Liver (tissue), 9 donors: ENCODE data around the gene FETUB. TPM values are rescaled to one million over a fixed set of nuclear protein-coding genes. Genes with fewer than 3 reads are reported as not detected.

Source experiments
- DNase-seq: peaks from one replicate; pipeline ENCODE4 v3.0.0-alpha.2; 2017; ENCODE audit warnings: low spot score
- H3K27ac ChIP-seq, 2 donors: one replicate each; pipeline ENCODE4 v1.7.0; 2013; ENCODE audit warnings: inconsistent platforms in 2 of 2, low read length in 2 of 2, control low read depth in 1 of 2, low read depth in 1 of 2, mild to moderate bottlenecking in 1 of 2
- H3K27me3 ChIP-seq, 4 donors: one replicate each; pipeline versions ENCODE4 v1.6.1 to v1.7.0; 2013; ENCODE audit warnings: low read length in 3 of 4, inconsistent platforms in 1 of 4, mild to moderate bottlenecking in 1 of 4, moderate library complexity in 1 of 4; ENCODE audit not compliant: control insufficient read depth in 4 of 4, insufficient read depth in 4 of 4
- H3K36me3 ChIP-seq, 4 donors: one replicate each; pipeline versions ENCODE4 v1.6.1 to v1.7.0; 2013; ENCODE audit warnings: low read length in 3 of 4, mild to moderate bottlenecking in 3 of 4, low read depth in 1 of 4, moderate library complexity in 1 of 4; ENCODE audit not compliant: control insufficient read depth in 4 of 4, insufficient read depth in 3 of 4
- H3K4me1 ChIP-seq, 4 donors: one replicate each; pipeline versions ENCODE4 v1.6.1 to v1.7.0; 2013; ENCODE audit warnings: low read length in 3 of 4, mild to moderate bottlenecking in 3 of 4, moderate library complexity in 1 of 4; ENCODE audit not compliant: control insufficient read depth in 4 of 4, insufficient read depth in 4 of 4
- H3K4me3 ChIP-seq, 3 donors: one replicate each; pipeline versions ENCODE4 v1.6.1 to v1.7.0; 2013; ENCODE audit warnings: low read length in 3 of 3, control low read depth in 1 of 3, low read depth in 1 of 3, mild to moderate bottlenecking in 1 of 3
- H3K9ac ChIP-seq, 2 donors: one replicate each; pipeline ENCODE4 v1.7.0; 2013; ENCODE audit warnings: low read length in 2 of 2, mild to moderate bottlenecking in 2 of 2, moderate library complexity in 2 of 2, control low read depth in 1 of 2, low read depth in 1 of 2
- H3K9me3 ChIP-seq, 4 donors: one replicate each; pipeline versions ENCODE4 v1.6.1 to v1.7.0; 2013; ENCODE audit warnings: low read length in 3 of 4; ENCODE audit not compliant: control insufficient read depth in 4 of 4
- ATF3 ChIP-seq: IDR thresholded peaks from 2 replicates; pipeline ENCODE4 v1.6.1; 2016; ENCODE audit warnings: antibody characterized with exemption
- CTCF ChIP-seq: fragments of 150-350 bp; IDR thresholded peaks from 2 replicates; pipeline ENCODE4 v1.5.1; 2017; ENCODE audit warnings: improper control_type of control experiment, low read depth, low read length; ENCODE audit not compliant: missing input control
- EGR1 ChIP-seq, 2 donors: IDR thresholded peaks; 2 replicates each; pipeline ENCODE4 v1.6.1; 2016 to 2018; ENCODE audit warnings: antibody characterized with exemption in 2 of 2, low read depth in 2 of 2
- FOXA1 ChIP-seq: IDR thresholded peaks from 2 replicates; pipeline ENCODE4 v1.6.1; 2016; ENCODE audit warnings: antibody characterized with exemption
- FOXA2 ChIP-seq: IDR thresholded peaks from 2 replicates; pipeline ENCODE4 v1.6.1; 2016; ENCODE audit warnings: antibody characterized with exemption
- GABPA ChIP-seq, 2 donors: IDR thresholded peaks in 1 of 2; conservative IDR thresholded peaks in 1 of 2; 2 replicates each; pipeline ENCODE4 v1.6.1; 2016; ENCODE audit warnings: antibody characterized with exemption in 2 of 2, mild to moderate bottlenecking in 1 of 2, moderate library complexity in 1 of 2
- HNF4A ChIP-seq, 2 donors: conservative IDR thresholded peaks; 2 replicates each; pipeline ENCODE4 v1.6.1; 2016; ENCODE audit warnings: antibody characterized with exemption in 2 of 2, mild to moderate bottlenecking in 2 of 2
- HNF4G ChIP-seq: IDR thresholded peaks from 2 replicates; pipeline ENCODE4 v1.6.1; 2016; ENCODE audit warnings: antibody characterized with exemption
- JUND ChIP-seq, 2 donors: IDR thresholded peaks; 2 replicates each; pipeline ENCODE4 v1.6.1; 2016; ENCODE audit warnings: antibody characterized with exemption in 2 of 2
- MAX ChIP-seq: IDR thresholded peaks from 2 replicates; pipeline ENCODE4 v1.6.1; 2016; ENCODE audit warnings: antibody characterized with exemption
- NR2F2 ChIP-seq: IDR thresholded peaks from 2 replicates; pipeline ENCODE4 v1.6.1; 2016; ENCODE audit warnings: antibody characterized with exemption
- RAD21 ChIP-seq, 2 donors: IDR thresholded peaks; 2 replicates each; pipeline ENCODE4 v1.6.1; 2016; ENCODE audit warnings: antibody characterized with exemption in 2 of 2, mild to moderate bottlenecking in 2 of 2
- RXRA ChIP-seq, 2 donors: IDR thresholded peaks; 2 replicates each; pipeline ENCODE4 v1.6.1; 2017 to 2018; ENCODE audit warnings: antibody characterized with exemption in 2 of 2, mild to moderate bottlenecking in 1 of 2
- SP1 ChIP-seq: IDR thresholded peaks from 2 replicates; pipeline ENCODE4 v1.6.1; 2018; ENCODE audit warnings: antibody characterized with exemption, mild to moderate bottlenecking
- TAF1 ChIP-seq: conservative IDR thresholded peaks from 2 replicates; pipeline ENCODE4 v1.6.1; 2016; ENCODE audit warnings: antibody characterized with exemption, mild to moderate bottlenecking
- YY1 ChIP-seq: IDR thresholded peaks from 2 replicates; pipeline ENCODE4 v1.6.1; 2016; ENCODE audit warnings: antibody characterized with exemption, mild to moderate bottlenecking
- ZBTB33 ChIP-seq: IDR thresholded peaks from 2 replicates; pipeline ENCODE4 v1.6.1; 2016; ENCODE audit warnings: antibody characterized with exemption
- WGBS: extraction: QIAGEN DNeasy Blood & Tissue Kit; methylation state at CpG from one replicate; pipeline ENCODE4 v1.1.7; 2013; 5-methylcytosine and 5-hydroxymethylcytosine counted together
- polyA plus RNA-seq, 2 donors: library from polyadenylated mRNA; stranded (reverse) in 1 of 2; unstranded in 1 of 2; fragments of 200-250 nt in 1 of 2; fragments of >200 nt in 1 of 2; fragmentation: Nextera tagmentation in 1 of 2; extraction: Ambion mirVana in 1 of 2; gene quantifications; one replicate each; pipeline versions ENCODE4 v1.2.1 to v1.2.3, GENCODE V29; 2013 to 2015
- total RNA-seq, 2 donors: library from RNA; depleted of rRNA; stranded (reverse); fragments of >200 nt; gene quantifications; one replicate each; pipeline ENCODE4 v1.2.3, GENCODE V29; 2014
- TF ChIP-seq, protein P1 (sequence below): IDR thresholded peaks from 2 replicates; pipeline ENCODE4 v1.6.1; 2016; ENCODE audit warnings: antibody characterized with exemption, mild to moderate bottlenecking
- donor health status: healthy.
- donor health status: healthy.
- donor health status: healthy.
- donor health status: healthy.
- donor health status: healthy.

Gene FETUB
- total and polyA plus RNA-seq, 4 donors: 3.1 to 28.6 (median 9.4) TPM

DNA sequence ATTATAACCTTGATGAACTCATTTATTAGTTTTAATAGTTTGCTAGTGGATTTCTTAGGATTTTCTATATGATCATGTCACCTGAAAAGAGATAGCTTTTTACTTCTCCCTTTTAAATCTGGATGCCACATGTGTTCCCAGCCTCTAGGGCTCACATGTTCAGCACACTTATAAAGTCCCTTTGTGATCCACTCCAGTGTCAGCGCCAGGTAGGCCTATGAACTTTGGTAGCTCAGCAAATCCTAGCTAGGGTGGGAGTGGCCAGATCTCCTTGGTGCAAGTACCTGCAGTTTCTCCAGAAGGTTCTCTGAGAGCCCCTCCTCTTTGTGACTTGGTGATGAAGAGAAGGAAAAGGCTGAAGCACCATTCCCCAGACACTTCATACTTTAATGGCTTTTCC lies 8.7 kb downstream of the FETUB start:
- DNase-seq: no peak
- Histone ChIP-seq H3K4me1 (peaks cover 0 to 11% (median 2%) of the 10 kb centered on the region in 4 donors), H3K27me3 (no peaks in the 10 kb centered on the region), H3K36me3 (peaks cover 3 to 75% (median 48%) of the 10 kb centered on the region in 4 donors), H3K4me3 (no peak overlapping the region), H3K9ac (no peak overlapping the region), H3K9me3 (peaks cover 0 to 22% (median 7%) of the 10 kb centered on the region in 4 donors), H3K27ac (no peak overlapping the region)
- 96% methylated on average over 1 of the region's 1 CpG for WGBS
- TF ChIP-seq CTCF (no peak), ATF3 (no peak), RXRA (IDR thresholded peaks at IDR 0.05) (no peak), YY1 (no peak), SP1 (no peak), MAX (no peak), FOXA2 (no peak), FOXA1 (no peak), ZBTB33 (no peak), RAD21 (IDR thresholded peaks at IDR 0.05) (no peak), HNF4G (no peak), EGR1 (IDR thresholded peaks at IDR 0.05; ENCODE audit: low read depth in 2 of 2) (no peak), GABPA (IDR thresholded peaks at IDR 0.05 in 1 of 2, conservative IDR thresholded peaks at IDR 0.05 in 1 of 2) (no peak), JUND (IDR thresholded peaks at IDR 0.05) (no peak), TAF1 (no peak), NR2F2 (no peak), HNF4A (conservative IDR thresholded peaks at IDR 0.05) (no peak)
- TF ChIP-seq, protein P1, sequence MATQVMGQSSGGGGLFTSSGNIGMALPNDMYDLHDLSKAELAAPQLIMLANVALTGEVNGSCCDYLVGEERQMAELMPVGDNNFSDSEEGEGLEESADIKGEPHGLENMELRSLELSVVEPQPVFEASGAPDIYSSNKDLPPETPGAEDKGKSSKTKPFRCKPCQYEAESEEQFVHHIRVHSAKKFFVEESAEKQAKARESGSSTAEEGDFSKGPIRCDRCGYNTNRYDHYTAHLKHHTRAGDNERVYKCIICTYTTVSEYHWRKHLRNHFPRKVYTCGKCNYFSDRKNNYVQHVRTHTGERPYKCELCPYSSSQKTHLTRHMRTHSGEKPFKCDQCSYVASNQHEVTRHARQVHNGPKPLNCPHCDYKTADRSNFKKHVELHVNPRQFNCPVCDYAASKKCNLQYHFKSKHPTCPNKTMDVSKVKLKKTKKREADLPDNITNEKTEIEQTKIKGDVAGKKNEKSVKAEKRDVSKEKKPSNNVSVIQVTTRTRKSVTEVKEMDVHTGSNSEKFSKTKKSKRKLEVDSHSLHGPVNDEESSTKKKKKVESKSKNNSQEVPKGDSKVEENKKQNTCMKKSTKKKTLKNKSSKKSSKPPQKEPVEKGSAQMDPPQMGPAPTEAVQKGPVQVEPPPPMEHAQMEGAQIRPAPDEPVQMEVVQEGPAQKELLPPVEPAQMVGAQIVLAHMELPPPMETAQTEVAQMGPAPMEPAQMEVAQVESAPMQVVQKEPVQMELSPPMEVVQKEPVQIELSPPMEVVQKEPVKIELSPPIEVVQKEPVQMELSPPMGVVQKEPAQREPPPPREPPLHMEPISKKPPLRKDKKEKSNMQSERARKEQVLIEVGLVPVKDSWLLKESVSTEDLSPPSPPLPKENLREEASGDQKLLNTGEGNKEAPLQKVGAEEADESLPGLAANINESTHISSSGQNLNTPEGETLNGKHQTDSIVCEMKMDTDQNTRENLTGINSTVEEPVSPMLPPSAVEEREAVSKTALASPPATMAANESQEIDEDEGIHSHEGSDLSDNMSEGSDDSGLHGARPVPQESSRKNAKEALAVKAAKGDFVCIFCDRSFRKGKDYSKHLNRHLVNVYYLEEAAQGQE: no peak
